GM19328 (cell line): ENCODE data around the gene EDARADD.
"Not testable (repeated sequence)": the region's sequence is repeated elsewhere in the genome, so short reads cannot be mapped to it uniquely, and the experiment has no call there.

Source experiments
- ATAC-seq: cut with Tn5 transposase; IDR thresholded peaks from one replicate; pipeline ENCODE4 v1.9.1; 2021; ENCODE audit warnings: mild to moderate bottlenecking, moderate library complexity; ENCODE audit not compliant: unreplicated experiment

EDARADD gene

GRCh38 chr1:236484310-236484971 lies 90.4 kb downstream of the EDARADD start:
- ATAC-seq: no peak

DNA sequence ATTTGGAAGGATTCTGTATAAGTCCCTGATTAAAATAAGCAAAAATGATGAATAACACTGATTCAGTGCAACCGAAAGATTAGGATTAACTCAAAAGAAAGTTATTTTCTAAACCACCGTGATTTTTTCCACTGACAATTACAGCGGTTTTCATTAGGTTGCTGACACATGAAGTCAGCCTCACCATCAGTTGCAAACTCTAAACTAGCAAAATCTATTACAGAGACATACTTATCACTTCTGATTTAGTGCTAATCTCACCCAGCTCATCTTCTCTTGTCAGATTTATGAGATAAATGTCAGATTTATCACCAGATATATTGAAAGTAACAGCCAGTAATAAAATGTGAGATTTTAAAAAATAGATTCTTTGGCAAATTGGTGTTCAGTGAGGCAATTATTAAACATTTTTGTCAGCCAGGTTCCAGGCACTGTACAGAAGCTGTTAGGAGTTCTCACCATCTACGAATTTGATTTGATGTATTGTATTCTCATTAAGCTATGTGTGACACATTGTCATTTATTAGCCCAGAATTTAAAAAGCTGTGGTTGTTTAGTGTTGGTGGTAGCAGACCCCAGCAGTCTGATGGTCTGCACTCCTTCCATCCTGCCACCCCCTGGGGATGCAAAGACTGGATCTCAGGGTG lies 92.4 kb downstream of the EDARADD start:
- no peak for ATAC-seq

DNA sequence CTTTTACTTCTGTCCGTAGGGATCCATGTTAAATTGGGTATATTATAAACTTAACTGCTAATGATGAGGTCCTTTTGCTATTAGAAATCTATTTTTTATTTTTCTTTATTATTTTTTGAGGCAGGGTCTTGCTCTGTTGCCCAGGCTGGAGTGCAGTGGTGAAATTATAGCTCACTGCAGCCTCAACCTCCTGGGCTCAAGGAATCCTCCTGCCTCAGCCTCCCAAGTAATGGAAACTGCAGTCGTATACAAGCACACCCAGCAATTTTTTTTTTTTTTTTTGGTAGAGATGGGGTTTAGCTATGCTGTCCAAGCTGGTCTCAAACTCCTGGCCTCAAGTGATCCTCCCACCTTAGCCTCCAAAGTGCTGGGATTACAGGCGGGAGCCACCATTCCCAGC lies 95.1 kb downstream of the EDARADD start:
- not testable (repeated sequence) for ATAC-seq

- ATAC-seq: no peak
Measured at GRCh38 chr1:236489710-236490377, 95.8 kb downstream of the EDARADD start.

DNA sequence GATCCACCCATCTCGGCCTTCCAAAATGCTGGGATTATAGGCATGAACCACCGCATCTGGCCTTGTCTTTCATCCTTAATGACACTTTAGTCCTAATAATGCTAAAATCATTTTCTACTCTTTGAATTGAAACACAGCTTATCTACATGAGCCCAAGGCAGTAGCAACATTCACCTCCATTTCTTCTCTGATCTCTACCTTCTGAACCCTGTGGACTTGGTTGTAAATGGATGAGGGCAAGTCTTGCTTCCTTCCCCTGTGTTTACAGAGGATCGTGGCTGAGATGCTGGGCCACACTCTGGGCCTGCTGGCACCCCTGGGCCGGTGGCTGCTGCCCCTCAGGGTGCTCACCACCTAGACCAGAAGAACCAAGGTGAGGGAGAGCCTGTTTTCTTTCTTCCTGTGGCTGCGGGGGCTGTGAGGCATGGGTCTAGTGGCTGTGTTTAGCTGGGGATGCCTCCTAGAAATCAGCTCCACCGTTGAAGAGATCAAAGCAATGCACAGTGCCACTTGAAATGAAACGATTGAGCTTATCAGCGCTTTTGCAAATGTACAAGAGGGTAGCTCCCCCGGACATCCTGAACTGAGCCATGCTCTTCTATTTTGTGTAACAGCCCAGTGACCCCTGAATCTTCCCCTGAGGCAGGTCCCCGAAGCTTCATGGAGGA lies 97.5 kb downstream of the EDARADD start:
- no peak for ATAC-seq

- no peak for ATAC-seq
Measured at GRCh38 chr1:236492378-236492777, 98.3 kb downstream of the EDARADD start.

- ATAC-seq: no peak
Measured at GRCh38 chr1:236494082-236494481, 100.0 kb downstream of the EDARADD start.

DNA sequence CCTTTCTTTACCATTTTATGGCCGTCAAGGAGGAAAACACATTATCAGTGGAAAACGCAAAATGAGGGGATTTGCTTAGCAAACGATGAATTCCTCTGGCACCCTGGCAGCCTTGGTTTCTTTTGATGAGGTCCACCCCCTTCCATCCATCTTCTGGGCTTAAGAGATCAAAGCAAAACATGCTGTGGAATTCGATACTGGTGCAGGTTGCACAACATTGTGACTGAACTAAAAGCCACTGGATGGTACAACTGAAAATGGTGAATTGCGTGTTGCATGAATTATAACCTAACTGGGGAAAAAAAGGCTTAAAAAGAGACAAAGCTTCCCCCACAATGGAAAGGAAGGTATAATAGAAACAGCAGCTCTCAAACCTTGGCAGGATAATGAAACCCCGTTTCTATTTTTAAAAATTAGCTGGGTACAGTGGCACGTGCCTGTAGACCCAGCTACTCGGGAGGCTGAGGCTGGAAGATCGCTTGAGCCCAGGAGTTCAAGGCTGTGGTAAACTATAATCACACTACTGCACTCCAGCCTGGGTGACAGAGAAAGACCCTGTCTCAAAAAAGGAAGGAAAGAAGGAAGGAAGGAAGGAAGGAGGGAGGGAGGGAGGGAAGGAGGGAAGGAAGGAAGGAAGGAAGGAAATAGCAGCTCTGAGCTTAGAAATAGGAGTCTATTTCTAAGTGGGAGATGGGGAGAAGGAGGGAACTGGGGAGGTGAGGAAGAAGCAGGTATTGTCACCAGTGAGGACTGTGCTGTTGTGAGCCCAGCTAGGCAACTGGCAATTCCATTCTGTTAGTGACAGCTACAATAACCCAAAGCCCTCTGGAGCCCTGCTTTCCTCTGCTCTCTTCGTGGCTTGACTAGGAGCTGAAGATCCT lies 100.7 kb downstream of the EDARADD start:
- ATAC-seq: no peak

DNA sequence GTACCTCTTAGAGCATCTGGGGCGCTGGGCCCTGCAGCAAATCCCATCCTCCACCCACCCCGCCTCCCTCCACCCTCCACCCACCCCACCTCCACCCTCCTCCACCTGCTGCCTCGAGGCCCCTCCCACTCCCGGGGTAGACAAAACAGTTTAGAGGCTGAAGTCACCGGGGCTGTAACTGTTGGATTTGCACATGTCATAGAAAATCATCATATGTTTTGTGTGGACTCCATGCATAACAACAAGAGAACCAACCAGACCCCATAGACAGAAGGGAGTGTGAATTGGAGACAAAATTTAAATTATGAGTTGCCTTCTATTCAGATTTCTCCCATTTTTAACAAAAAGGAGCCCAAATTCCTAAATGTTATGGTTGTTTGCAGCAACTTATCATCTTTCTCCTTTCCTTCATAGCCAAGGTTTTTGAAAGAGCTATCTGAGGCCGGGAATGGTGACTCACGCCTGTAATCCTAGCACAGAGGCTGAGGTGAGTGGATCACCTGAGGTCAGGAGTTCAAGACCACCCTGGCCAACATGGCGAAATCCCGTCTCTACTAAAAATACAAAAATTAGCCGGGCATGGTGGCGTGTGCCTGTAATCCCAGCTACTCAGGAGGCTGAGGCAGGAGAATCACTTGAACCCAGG lies 101.5 kb downstream of the EDARADD start:
- no peak for ATAC-seq

GRCh38 chr1:236497908-236498307 lies 103.8 kb downstream of the EDARADD start:
- ATAC-seq: no peak

DNA sequence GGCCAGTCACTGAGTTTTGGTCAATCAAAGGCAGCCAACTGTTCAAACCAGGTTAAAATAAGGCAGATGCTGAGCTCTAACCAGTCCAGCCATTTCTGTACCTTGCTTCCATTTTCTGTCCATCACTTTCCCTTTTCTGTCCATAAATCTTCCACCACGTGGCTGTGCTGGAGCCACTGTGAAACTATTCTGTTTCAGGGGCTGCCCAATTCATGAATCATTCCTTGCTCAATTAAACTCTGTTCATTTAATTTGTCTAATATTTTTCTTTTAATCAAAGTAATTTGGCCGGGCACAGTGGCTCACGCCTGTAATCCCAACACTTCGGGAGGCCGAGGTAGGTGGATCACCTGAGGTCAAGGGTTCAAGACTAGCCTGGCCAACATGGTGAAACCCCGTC lies 107.0 kb downstream of the EDARADD start:
- no peak for ATAC-seq

- no peak for ATAC-seq
Measured at GRCh38 chr1:236502579-236502971, 108.5 kb downstream of the EDARADD start.

- no peak for ATAC-seq
Measured at GRCh38 chr1:236502972-236503639, 109.0 kb downstream of the EDARADD start.

GRCh38 chr1:236504338-236504737 lies 110.3 kb downstream of the EDARADD start:
- not testable (repeated sequence) for ATAC-seq

DNA sequence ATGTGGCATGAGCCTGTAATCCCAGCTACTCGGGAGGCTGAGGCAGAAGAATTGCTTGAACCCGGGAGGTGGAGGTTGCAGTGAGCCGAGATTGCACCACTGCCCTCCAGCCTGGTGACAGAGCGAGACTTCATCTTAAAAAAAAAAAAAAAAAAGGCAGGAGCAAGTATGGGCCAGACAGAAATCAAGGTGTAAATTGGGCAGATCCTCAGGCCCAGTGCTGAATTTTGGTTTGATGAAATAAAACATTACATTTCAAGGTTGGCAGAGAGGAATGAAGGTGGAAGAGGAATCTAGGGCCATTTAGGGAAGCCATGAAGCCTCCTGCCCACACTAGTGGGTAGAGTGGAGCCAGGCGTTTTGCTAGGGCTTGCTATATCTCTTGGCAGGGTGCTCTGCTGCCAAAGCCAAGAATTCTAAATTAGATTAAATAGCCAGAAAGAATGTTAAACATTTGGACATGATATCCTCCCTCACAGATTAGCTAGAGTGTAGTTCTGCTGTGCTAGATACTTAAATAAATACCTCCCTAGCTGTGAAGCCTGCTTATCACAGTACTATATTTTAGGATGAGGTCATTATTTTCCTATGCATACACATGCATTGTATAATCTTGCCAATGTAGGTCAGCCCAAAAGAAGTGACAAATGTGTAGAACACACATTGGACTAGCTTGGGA lies 113.1 kb downstream of the EDARADD start:
- no peak for ATAC-seq

DNA sequence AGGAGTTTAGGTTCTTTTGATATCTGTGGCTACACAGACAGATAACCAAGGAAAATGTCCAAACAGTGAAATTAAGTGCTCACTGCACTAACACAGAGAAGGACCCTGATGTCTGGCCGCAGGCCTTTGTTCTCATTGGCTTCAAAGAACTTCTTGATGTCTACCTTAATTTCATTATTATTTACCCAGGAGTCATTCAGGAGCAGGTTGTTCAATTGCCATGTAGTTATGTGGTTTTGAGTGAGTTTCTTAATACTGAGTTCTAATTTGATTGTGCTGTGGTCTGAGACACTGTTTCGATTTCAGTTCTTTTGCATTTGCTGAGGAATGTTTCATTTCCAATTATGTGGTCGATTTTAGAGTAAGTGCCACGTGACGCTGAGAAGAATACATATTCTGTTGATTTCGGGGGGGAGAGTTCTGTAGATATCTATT lies 114.5 kb downstream of the EDARADD start:
- no peak for ATAC-seq

DNA sequence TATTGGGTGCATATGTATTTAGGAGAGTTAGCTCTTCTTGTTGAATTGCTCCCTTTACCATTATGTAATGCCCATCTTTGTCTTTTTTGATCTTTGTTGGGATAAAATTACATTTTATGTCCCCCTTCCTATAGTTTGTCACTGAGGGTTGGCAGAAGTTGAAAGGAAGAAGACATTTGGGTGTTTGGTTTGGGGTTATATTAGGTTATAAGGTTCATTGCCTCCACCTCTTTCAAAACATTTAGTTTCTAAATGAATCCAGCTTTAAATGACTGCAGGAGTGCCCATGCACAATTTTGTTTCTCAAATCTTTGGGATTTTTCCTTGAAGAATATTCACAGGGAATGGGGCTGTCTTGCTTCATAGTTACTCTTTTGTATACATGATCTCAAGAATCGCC lies 115.1 kb downstream of the EDARADD start:
- ATAC-seq: no peak

GRCh38 chr1:236509647-236510401 lies 115.7 kb downstream of the EDARADD start:
- no peak for ATAC-seq
